ENCODE data around the gene ZZZ3. TPM values are rescaled to one million over a fixed set of nuclear protein-coding genes. Genes with fewer than 3 reads are reported as not detected.

ZZZ3 gene
- total and polyA plus RNA-seq, 4 donors: 8.6 to 48.9 (median 31.1) TPM

Small RNA genes within 50 kb of the gene (small RNA-seq; reads per million reads assigned to genes)
- gene RN7SL370P: not detected

Other genes with a start within 250 kb of the ZZZ3 start
- gene USP33, start 77.2 kb upstream of the ZZZ3 start, total RNA-seq: 10 to 100 TPM; 39.9 to 50.5 TPM
- gene USP33, start 77.2 kb upstream of the ZZZ3 start, polyA plus RNA-seq: 10 to 100 TPM in 1 of 2 donors, 1 to 10 TPM in 1; 9.2 to 16.6 TPM
- gene MIGA1, start 97.0 kb upstream of the ZZZ3 start, total RNA-seq: 1 to 10 TPM; 7.8 to 8.0 TPM
- 1 to 10 TPM; 3.5 to 4.6 TPM for gene MIGA1, start 97.0 kb upstream of the ZZZ3 start, polyA plus RNA-seq
- 1 to 10 TPM in 1 of 2 donors, under 1 TPM in 1; 0.51 to 2.3 TPM for gene NEXN, start 206.0 kb upstream of the ZZZ3 start, total RNA-seq
- gene NEXN, start 206.0 kb upstream of the ZZZ3 start, polyA plus RNA-seq: 1 to 10 TPM; 1.0 to 2.4 TPM

Data from liver (tissue), 5 donors.